ENCODE measurements around the gene PTPRN2. TPM values are rescaled to one million over a fixed set of nuclear protein-coding genes. Genes with fewer than 3 reads are reported as not detected.
"Not testable (repeated sequence)": the region's sequence is repeated elsewhere in the genome, so short reads cannot be mapped to it uniquely, and the experiment has no call there.

The PTPRN2 gene
- total RNA-seq, 1 experiment from 2014 or later, result not detected

DNA sequence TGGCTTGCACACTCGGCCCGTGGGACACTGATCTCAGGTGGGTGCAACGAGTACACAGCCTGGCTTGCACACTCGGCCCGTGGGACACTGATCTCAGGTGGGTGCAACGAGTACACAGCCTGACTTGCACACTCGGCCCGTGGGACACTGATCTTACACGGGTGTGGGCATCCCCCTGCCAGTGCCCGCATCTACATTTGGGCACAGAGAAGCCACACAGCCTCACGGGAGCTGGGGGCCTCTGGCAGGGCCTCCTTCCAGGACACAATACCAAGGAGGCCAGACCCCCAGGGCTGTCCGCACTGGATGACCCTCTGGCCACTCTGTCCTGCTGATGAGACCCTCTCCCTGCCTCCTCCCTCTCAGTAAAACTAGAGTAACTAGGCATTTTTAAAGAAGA, 920.4 kb downstream of the PTPRN2 start:
- H3K4me1 ChIP-seq (replicated peaks; ENCODE audit: insufficient read depth), result no peaks in the 10 kb centered on the region
- H3K27ac ChIP-seq, result no peak overlapping the region
- H3K79me2 ChIP-seq (ENCODE audit: low read depth), result no peaks in the 10 kb centered on the region
- no peak overlapping the region for H3K4me2 ChIP-seq
- H3K9me3 ChIP-seq (ENCODE audit: insufficient read depth, low read depth), result no peaks in the 10 kb centered on the region
- POLR2A ChIA-PET (ENCODE audit: unreplicated experiment), result no interaction called here
- BruUV-seq (replicated peaks), result no TSS peak
- no peaks in the 10 kb centered on the region for H3F3A ChIP-seq (ENCODE audit: insufficient read depth, low read depth)
- CTCF ChIA-PET, result no interaction called here
- no peak for DNase-seq
- intact Hi-C loops (cut with micrococcal nuclease; ENCODE audit: unreplicated experiment), result no loop called here
- H3K9me2 ChIP-seq (ENCODE audit: insufficient read depth), result no peaks in the 10 kb centered on the region
- H4K20me1 ChIP-seq (ENCODE audit: insufficient read depth), result no peaks in the 10 kb centered on the region
- peaks cover 96% of the 10 kb centered on the region for H3K27me3 ChIP-seq (ENCODE audit: insufficient read depth, low read depth)
- no peak overlapping the region for H2AFZ ChIP-seq
- no peaks in the 10 kb centered on the region for H3K36me3 ChIP-seq (ENCODE audit: low read depth)
- H3K4me3 ChIP-seq, result no peak overlapping the region
- TF ChIP-seq, protein P1, sequence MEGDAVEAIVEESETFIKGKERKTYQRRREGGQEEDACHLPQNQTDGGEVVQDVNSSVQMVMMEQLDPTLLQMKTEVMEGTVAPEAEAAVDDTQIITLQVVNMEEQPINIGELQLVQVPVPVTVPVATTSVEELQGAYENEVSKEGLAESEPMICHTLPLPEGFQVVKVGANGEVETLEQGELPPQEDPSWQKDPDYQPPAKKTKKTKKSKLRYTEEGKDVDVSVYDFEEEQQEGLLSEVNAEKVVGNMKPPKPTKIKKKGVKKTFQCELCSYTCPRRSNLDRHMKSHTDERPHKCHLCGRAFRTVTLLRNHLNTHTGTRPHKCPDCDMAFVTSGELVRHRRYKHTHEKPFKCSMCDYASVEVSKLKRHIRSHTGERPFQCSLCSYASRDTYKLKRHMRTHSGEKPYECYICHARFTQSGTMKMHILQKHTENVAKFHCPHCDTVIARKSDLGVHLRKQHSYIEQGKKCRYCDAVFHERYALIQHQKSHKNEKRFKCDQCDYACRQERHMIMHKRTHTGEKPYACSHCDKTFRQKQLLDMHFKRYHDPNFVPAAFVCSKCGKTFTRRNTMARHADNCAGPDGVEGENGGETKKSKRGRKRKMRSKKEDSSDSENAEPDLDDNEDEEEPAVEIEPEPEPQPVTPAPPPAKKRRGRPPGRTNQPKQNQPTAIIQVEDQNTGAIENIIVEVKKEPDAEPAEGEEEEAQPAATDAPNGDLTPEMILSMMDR (conservative IDR thresholded peaks at IDR 0.05), result no peak
- TF ChIP-seq EZH2 (IDR thresholded peaks at IDR 0.05; ENCODE audit: low read depth), result no peak

DNA sequence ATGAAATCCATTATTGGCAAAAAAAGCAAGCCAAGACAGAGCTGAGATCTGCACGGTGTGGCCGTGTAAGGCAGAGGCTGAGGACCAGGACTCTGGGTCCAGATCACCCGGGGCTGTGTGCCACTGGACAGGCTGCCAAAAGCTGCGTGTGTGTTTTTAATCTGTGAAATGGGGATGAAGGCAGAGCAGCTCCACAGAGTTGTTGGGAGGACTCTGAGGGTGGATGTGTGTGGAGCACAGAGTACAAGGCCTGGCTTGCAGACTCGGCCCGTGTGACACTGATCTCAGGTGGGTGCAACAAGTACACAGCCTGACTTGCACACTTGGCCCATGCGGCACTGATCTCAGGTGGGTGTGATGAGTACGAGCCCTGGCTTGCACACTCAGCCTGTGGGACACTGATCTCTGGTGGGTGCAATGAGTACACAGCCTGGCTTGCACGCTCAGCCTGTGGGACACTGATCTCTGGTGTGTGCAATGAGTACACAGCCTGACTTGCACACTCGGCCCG, 921.0 kb downstream of the PTPRN2 start:
- H3K27me3 ChIP-seq (ENCODE audit: insufficient read depth, low read depth), result peaks cover 96% of the 10 kb centered on the region
- POLR2A ChIA-PET (ENCODE audit: unreplicated experiment), result no interaction called here
- no TSS peak for BruUV-seq (replicated peaks)
- H3K27ac ChIP-seq, result no peak overlapping the region
- no peak overlapping the region for H3K4me2 ChIP-seq
- no peaks in the 10 kb centered on the region for H3K79me2 ChIP-seq (ENCODE audit: low read depth)
- no peak overlapping the region for H3K4me3 ChIP-seq
- DNase-seq, result no peak
- no peaks in the 10 kb centered on the region for H4K20me1 ChIP-seq (ENCODE audit: insufficient read depth)
- H3F3A ChIP-seq (ENCODE audit: insufficient read depth, low read depth), result no peaks in the 10 kb centered on the region
- H3K36me3 ChIP-seq (ENCODE audit: low read depth), result no peaks in the 10 kb centered on the region
- intact Hi-C loops (cut with micrococcal nuclease; ENCODE audit: unreplicated experiment), result no loop called here
- CTCF ChIA-PET, result interaction anchor here (0.7 kb wide), 1 partner anchor 17 kb away, joined by 3 read pairs; no protein-coding TSS in a partner anchor
- TF ChIP-seq EZH2 (IDR thresholded peaks at IDR 0.05; ENCODE audit: low read depth), result no peak
- TF ChIP-seq, protein P1 (conservative IDR thresholded peaks at IDR 0.05), result no peak
- H3K4me1 ChIP-seq (replicated peaks; ENCODE audit: insufficient read depth), result no peaks in the 10 kb centered on the region
- no peaks in the 10 kb centered on the region for H3K9me2 ChIP-seq (ENCODE audit: insufficient read depth)
- no peaks in the 10 kb centered on the region for H3K9me3 ChIP-seq (ENCODE audit: insufficient read depth, low read depth)
- no peak overlapping the region for H2AFZ ChIP-seq

DNA sequence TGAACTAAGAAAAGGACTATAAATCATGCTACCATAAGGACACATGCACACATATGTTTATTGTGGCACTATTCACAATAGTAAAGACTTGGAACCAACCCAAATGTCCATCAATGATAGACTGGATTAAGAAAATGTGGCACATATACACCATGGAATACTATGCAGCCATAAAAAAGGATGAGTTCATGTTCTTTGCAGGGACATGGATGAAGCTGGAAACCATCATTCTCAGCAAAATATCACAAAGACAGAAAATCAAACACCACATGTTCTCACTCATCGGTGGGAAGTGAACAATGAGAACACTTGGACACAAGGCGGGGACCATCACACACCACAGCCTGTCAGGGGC, 922.0 kb downstream of the PTPRN2 start:
- H3K9me2 ChIP-seq (ENCODE audit: insufficient read depth); intact Hi-C loops (cut with micrococcal nuclease; ENCODE audit: unreplicated experiment); H3K27ac ChIP-seq; H2AFZ ChIP-seq; DNase-seq; H3K9me3 ChIP-seq (ENCODE audit: insufficient read depth, low read depth); H3K4me2 ChIP-seq; H3K4me3 ChIP-seq; H4K20me1 ChIP-seq (ENCODE audit: insufficient read depth); H3K4me1 ChIP-seq (replicated peaks; ENCODE audit: insufficient read depth); H3K79me2 ChIP-seq (ENCODE audit: low read depth); CTCF ChIA-PET; H3K36me3 ChIP-seq (ENCODE audit: low read depth); POLR2A ChIA-PET (ENCODE audit: unreplicated experiment); H3F3A ChIP-seq (ENCODE audit: insufficient read depth, low read depth); BruUV-seq (replicated peaks): not testable (repeated sequence)
- H3K27me3 ChIP-seq (ENCODE audit: insufficient read depth, low read depth), result peaks cover 96% of the 10 kb centered on the region

Data from PC-9 (cell line).